Natural killer cell (primary cell): Measurements from ENCODE around the gene ACOT11. TPM values are rescaled to one million over a fixed set of nuclear protein-coding genes. Genes with fewer than 3 reads are reported as not detected.
"Not testable (repeated sequence)": the region's sequence is repeated elsewhere in the genome, so short reads cannot be mapped to it uniquely, and the experiment has no call there.

Experiments used
- ATAC-seq, 3 donors: fragments of 150-1000 bp in 2 of 3; fragments of 200-7000 bp in 1 of 3; cut with Tn5 transposase; 1 replicate in 1 of 3; 2 replicates in 2 of 3; pipeline ENCODE4 v1.10.0; 2021; ENCODE audit warnings: mild to moderate bottlenecking in 2 of 3, moderate library complexity in 2 of 3
- DNase-seq, 2 donors: peaks; one replicate each; pipeline versions ENCODE4 v3.0.0 to v3.0.0-alpha.2; 2013 to 2021; ENCODE audit warnings: mixed read lengths in 1 of 2
- H3K27ac ChIP-seq: one replicate; pipeline ENCODE4 v1.5.1; 2013; ENCODE audit warnings: mild to moderate bottlenecking, low read length
- H3K27me3 ChIP-seq: one replicate; pipeline ENCODE4 v1.6.1; 2013; ENCODE audit warnings: low read length; ENCODE audit not compliant: control insufficient read depth, insufficient read depth
- H3K36me3 ChIP-seq: one replicate; pipeline ENCODE4 v1.6.1; 2013; ENCODE audit warnings: low read length; ENCODE audit not compliant: control insufficient read depth, insufficient read depth
- H3K4me1 ChIP-seq: one replicate; pipeline ENCODE4 v1.6.1; 2013; ENCODE audit warnings: low read length; ENCODE audit not compliant: control insufficient read depth, insufficient read depth
- H3K4me3 ChIP-seq: one replicate; pipeline ENCODE4 v1.5.1; 2013; ENCODE audit warnings: low read length
- H3K9me3 ChIP-seq: one replicate; pipeline ENCODE4 v1.6.1; 2013; ENCODE audit warnings: low read length; ENCODE audit not compliant: control insufficient read depth, insufficient read depth
- H3K27ac Mint-ChIP-seq, 2 donors: one replicate each; pipeline ENCODE4 v1.8.0; 2022; ENCODE audit warnings: mild to moderate bottlenecking in 2 of 2, mixed read lengths in 2 of 2, moderate library complexity in 1 of 2
- H3K27me3 Mint-ChIP-seq, 2 donors: one replicate each; pipeline ENCODE4 v1.8.0; 2022; ENCODE audit warnings: low read depth in 2 of 2, mixed read lengths in 2 of 2
- H3K36me3 Mint-ChIP-seq: one replicate; pipeline ENCODE4 v1.8.0; 2022; ENCODE audit warnings: mixed read lengths
- H3K4me1 Mint-ChIP-seq, 2 donors: one replicate each; pipeline ENCODE4 v1.8.0; 2022; ENCODE audit warnings: mixed read lengths in 2 of 2
- H3K4me3 Mint-ChIP-seq: one replicate; pipeline ENCODE4 v1.8.0; 2022; ENCODE audit warnings: mild to moderate bottlenecking, moderate library complexity, mixed read lengths
- H3K9me3 Mint-ChIP-seq, 2 donors: one replicate each; pipeline ENCODE4 v1.8.0; 2022; ENCODE audit warnings: mixed read lengths in 2 of 2
- CTCF ChIP-seq: fragments of 200-600 bp; IDR thresholded peaks from one replicate; pipeline ENCODE4 v1.8.0; 2022; ENCODE audit warnings: antibody characterized with exemption
- WGBS: methylation state at CpG from one replicate; pipeline ENCODE4 v1.1.7; 2013; ENCODE audit warnings: missing lambda C conversion rate; ENCODE audit not compliant: insufficient coverage; 5-methylcytosine and 5-hydroxymethylcytosine counted together
- intact Hi-C: fragments of 100-400 bp; cut with micrococcal nuclease; formaldehyde crosslinking; loops from one replicate; pipeline ENCODE4 v1.14.2; 2022
- total RNA-seq, 4 donors: library from RNA; stranded (reverse); fragments of 120-200 nt in 1 of 4; gene quantifications; one replicate each; pipeline versions ENCODE4 v1.2.3 to v1.2.4, GENCODE V29; 2013 to 2022

The ACOT11 gene
- total RNA-seq, 3 donors from 2014 or later (not counting 1 experiment from before 2014, with no cell fraction given): 0.61 to 1.2 (median 0.85) TPM

GRCh38 chr1:54510715-54511270 is 37.2 kb upstream of the ACOT11 start:
- no peaks in the 10 kb centered on the region for H3K4me1 Mint-ChIP-seq
- no peak overlapping the region for H3K27ac Mint-ChIP-seq
- ATAC-seq (no peak), DNase-seq (no peak)
- Histone ChIP-seq H3K4me1 (no peaks in the 10 kb centered on the region), H3K9me3 (no peaks in the 10 kb centered on the region), H3K27ac (no peak overlapping the region), H3K36me3 (no peaks in the 10 kb centered on the region), H3K27me3 (no peaks in the 10 kb centered on the region), H3K4me3 (no peak overlapping the region)
- 89% methylated on average over 3 of the region's 3 CpGs for WGBS
- H3K27me3 Mint-ChIP-seq: no peaks in the 10 kb centered on the region
- no peak overlapping the region for H3K4me3 Mint-ChIP-seq
- TF ChIP-seq CTCF: no peak
- H3K9me3 Mint-ChIP-seq: no peaks in the 10 kb centered on the region
- H3K36me3 Mint-ChIP-seq: no peaks in the 10 kb centered on the region
- intact Hi-C loops: no loop called here

GRCh38 chr1:54513921-54514580 is 34.0 kb upstream of the ACOT11 start:
- H3K36me3 ChIP-seq, H3K36me3 Mint-ChIP-seq, H3K4me3 Mint-ChIP-seq, H3K4me1 ChIP-seq, H3K9me3 ChIP-seq, H3K27ac Mint-ChIP-seq, intact Hi-C loops, H3K27me3 ChIP-seq, DNase-seq, H3K27me3 Mint-ChIP-seq, ATAC-seq, H3K27ac ChIP-seq, H3K4me3 ChIP-seq, H3K4me1 Mint-ChIP-seq, H3K9me3 Mint-ChIP-seq: not testable (repeated sequence)
- 95% methylated on average over 22 of the region's 24 CpGs for WGBS

GRCh38 chr1:54516249-54516920 is 31.6 kb upstream of the ACOT11 start:
- no peaks in the 10 kb centered on the region for H3K4me1 Mint-ChIP-seq
- H3K36me3 Mint-ChIP-seq: no peaks in the 10 kb centered on the region
- no peaks in the 10 kb centered on the region for H3K27me3 ChIP-seq
- TF ChIP-seq CTCF: no peak
- no peak overlapping the region for H3K27ac Mint-ChIP-seq
- intact Hi-C loops: no loop called here
- H3K36me3 ChIP-seq: no peaks in the 10 kb centered on the region
- H3K4me3 ChIP-seq: no peak overlapping the region
- H3K27ac ChIP-seq: no peak overlapping the region
- H3K9me3 ChIP-seq: no peaks in the 10 kb centered on the region
- H3K27me3 Mint-ChIP-seq: peaks cover 0 to 2% of the 10 kb centered on the region in 2 donors
- H3K9me3 Mint-ChIP-seq: no peaks in the 10 kb centered on the region
- H3K4me1 ChIP-seq: no peaks in the 10 kb centered on the region
- DNase-seq (no peak), ATAC-seq (no peak)
- 82% methylated on average over 4 of the region's 4 CpGs for WGBS
- no peak overlapping the region for H3K4me3 Mint-ChIP-seq

GRCh38 chr1:54517496-54517895 is 30.5 kb upstream of the ACOT11 start:
- no peak for DNase-seq
- Mint-ChIP-seq H3K9me3 (no peaks in the 10 kb centered on the region), H3K36me3 (no peaks in the 10 kb centered on the region), H3K4me1 (no peaks in the 10 kb centered on the region), H3K27ac (no peak overlapping the region), H3K27me3 (peaks cover 0 to 2% of the 10 kb centered on the region in 2 donors), H3K4me3 (no peak overlapping the region)
- Histone ChIP-seq H3K9me3 (no peaks in the 10 kb centered on the region), H3K4me1 (no peaks in the 10 kb centered on the region), H3K4me3 (no peak overlapping the region), H3K36me3 (no peaks in the 10 kb centered on the region), H3K27ac (no peak overlapping the region), H3K27me3 (no peaks in the 10 kb centered on the region)
- no peak for TF ChIP-seq CTCF
- intact Hi-C loops: no loop called here
- WGBS: 98% methylated on average over 9 of the region's 9 CpGs
- ATAC-seq: no peak
